HG03135 (cell line): ENCODE results near the gene DNAH10.

ENCODE experiments used
- ATAC-seq: cut with Tn5 transposase; IDR thresholded peaks from one replicate; pipeline ENCODE4 v1.9.1; 2021; ENCODE audit warnings: mild to moderate bottlenecking, moderate library complexity; ENCODE audit not compliant: unreplicated experiment

The DNAH10 gene

DNA sequence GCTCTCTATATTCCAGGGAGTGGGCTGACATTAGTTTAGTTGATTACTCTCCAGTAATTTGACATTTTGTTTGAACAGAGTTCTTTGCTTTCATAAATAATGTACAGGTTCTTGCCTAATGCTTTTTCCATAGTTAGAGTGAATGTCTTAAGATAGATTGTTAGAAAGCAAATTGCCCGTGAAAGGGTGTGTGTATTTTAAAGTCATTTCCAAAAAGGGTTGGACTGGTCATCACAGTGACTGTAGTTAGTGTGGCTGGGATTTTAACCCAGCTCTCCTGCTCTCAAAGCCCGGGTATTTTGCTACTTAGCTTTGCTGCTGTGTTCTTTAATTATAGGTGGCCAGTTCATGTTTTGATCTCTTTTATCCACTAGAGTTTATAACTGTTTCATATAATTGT, 74.2 kb downstream of the DNAH10 start:
- no peak for ATAC-seq

GRCh38 chr12:123839826-123840225, 77.7 kb downstream of the DNAH10 start:
- no peak for ATAC-seq

DNA sequence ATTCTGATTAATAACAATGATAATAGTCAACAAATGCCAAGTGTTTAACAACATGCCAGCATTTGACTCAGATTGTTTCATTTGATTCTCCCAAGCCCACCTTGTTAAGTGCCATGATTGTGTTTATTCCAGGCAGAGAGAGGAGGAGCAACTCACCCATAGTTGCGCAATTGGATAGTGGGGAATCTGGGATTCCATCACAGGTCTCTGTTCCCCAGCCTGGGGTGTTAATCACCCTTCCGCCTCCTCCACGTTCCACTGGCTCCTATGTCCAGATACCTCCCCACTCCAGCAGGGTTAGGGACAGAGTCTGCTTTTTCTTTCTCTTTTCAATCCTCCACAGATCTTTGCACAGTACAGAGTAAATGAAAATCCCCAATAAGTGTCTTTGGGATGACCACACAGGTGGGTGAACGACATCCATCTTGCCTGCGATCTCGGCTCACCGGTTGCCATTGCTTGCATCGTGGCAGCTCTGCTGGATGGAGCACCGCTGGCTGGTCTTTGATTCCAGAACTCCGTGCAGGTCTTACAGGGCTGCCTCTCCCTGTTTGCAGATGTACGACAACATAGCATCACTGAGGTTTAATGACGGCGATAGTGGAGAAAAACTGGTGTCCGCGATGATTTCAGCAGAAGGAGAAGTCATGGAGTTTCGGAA, 78.8 kb downstream of the DNAH10 start:
- no peak for ATAC-seq

GRCh38 chr12:123843912-123844748, 82.0 kb downstream of the DNAH10 start:
- ATAC-seq: no peak

DNA sequence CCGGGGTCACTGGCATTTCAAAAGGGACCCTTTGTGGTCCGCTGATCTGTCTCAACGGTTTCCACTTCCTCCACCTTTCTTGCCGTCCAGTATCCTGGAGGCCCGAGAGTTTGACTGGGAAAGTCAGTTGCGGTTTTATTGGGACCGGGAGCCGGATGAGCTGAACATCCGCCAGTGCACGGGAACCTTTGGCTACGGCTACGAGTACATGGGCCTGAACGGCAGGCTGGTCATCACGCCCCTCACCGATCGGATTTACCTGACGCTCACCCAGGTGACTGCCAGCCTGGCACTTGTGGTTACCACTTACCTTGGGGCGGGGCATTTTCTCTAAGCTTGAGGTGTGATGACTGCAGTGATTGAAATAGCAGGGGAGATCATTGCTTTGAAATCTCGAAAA, 83.8 kb downstream of the DNAH10 start:
- no peak for ATAC-seq

DNA sequence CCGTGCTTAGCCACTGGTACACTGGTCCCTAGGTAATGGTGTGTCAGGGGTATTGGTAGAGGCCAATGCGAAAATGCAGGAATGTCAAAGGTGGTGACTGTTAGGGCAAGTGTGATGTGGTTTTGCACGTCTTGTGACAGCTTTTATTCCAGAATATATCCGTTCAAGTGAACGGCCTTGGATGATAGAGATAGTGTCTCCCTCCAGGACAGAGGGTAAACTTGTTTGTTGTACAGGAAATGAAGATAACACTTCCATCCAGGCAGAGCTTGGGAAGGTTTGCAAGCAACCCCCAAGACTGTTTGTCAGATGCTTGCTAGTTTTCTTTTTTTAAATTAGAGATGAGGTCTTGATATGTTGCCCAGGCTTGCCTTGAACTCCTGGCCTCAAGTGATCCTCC, 84.2 kb downstream of the DNAH10 start:
- ATAC-seq: no peak

- no peak for ATAC-seq
These were observed 84.9 kb downstream of the DNAH10 start for GRCh38 chr12:123847019-123847418.

- ATAC-seq: no peak
These were observed 85.8 kb downstream of the DNAH10 start for GRCh38 chr12:123847876-123848275.

DNA sequence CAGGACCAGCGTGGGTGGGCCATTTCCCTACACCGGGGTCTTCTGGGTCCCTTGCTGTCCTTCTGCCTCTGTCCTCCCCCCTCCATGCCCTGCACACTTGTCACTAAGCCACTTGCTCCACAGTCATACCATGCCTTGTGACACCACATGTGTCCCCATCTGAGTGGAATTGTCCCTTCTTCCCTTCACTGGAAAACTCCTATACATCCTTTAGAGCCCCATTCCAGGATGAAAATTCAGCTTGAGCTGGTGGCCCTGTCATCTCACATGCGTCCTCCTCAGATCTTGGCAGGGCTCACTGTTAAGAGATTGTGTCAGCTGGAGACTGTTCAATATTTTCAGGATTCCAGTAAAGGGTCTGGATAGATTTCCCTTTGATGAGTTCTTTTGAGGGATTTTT, 87.4 kb downstream of the DNAH10 start:
- no peak for ATAC-seq

GRCh38 chr12:123850246-123851134, 88.4 kb downstream of the DNAH10 start:
- ATAC-seq: no peak

- no peak for ATAC-seq
These were observed 91.4 kb downstream of the DNAH10 start for GRCh38 chr12:123853396-123854070.

DNA sequence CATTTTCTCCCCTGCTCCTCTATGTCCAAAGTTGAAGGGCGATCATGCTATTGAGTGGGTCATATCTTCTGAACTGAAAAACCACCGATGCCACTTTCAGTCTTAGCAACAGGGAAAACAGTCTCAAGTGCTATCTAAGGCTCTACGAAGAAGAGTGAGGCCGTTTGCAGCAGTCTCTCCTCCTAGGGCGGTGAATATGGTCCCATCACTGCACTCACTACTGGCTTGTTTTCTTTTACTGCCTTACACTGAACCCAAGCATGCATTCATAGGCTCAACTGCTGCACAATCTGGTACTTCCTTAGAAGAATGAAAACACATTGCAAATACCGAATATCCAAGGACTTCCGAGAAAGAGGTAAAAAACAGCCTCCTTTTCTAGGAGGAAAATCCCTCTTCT, 92.1 kb downstream of the DNAH10 start:
- no peak for ATAC-seq

GRCh38 chr12:123854918-123855317, 92.8 kb downstream of the DNAH10 start:
- ATAC-seq: no peak

DNA sequence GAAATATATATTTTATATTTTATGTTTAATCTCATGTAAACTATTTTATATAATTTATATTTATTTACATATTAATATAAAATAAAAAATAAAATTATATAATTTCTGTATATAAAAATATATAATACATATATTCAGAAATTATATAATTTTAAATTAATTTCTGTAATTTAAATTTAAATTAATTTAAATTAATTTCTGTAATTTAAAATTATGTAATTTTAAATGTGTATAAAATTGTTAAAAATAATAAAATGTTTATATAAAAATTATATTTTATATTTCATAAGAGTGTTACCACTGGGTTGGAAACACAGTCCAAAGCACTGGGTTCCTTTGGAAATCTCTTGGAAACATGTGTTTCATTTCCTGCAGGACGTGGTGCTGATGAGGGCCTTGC, 94.6 kb downstream of the DNAH10 start:
- ATAC-seq: no peak

GRCh38 chr12:123858176-123858575, 96.1 kb downstream of the DNAH10 start:
- no peak for ATAC-seq

DNA sequence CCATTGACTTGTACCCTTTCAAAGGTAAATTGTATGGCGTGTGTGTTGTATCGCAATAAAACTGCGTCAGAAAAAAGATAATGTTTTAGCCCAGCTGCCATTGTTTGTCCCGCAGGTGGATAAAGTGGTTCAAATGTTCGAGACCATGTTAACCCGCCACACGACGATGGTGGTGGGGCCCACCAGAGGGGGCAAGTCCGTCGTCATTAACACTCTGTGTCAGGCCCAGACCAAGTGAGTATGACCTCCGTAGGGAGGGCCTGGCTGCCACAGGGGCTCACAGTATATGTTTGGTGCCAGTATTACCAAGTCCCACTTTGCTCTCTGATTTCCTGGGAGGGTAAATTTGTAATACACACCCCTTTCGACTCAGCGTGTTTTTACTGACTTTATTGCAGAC, 96.9 kb downstream of the DNAH10 start:
- ATAC-seq: no peak

DNA sequence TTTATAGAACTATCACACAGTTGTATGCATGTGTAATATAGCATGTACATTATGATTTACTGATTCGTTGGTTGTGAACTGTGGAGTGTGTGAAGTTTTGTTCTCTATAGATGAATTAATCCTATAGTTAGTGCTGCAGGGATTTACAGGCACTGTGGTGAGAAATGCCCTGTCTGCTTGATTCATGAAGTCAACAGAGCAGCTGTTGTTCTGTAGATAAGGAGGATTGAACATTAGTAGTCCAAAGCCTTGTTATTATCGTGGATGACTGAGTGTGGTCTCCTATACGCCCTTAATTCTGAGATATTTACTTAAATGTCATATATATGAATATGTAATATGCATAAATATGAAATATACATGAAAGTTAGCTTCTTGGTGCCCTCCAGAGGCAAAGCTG, 98.3 kb downstream of the DNAH10 start:
- ATAC-seq: no peak

GRCh38 chr12:123861392-123861791, 99.3 kb downstream of the DNAH10 start:
- no peak for ATAC-seq

DNA sequence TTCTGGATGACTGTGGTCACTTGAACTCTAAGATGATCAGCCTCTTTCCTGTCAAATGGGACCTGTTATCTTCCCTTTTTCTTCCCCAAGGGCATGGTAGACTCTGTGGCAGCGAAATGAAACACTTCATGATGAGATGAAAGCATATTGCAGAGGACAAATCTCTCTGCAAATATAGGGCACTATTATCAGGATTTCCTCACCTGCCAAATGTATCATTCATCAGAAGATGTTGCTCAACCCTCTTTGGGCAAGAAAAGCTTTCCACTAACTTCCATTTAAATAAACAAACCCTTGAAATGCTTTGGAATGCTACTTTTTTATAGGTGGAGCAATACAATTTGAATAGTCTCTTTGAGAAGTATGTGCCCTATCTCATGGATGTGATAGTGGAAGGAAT, 105.0 kb downstream of the DNAH10 start:
- no peak for ATAC-seq

DNA sequence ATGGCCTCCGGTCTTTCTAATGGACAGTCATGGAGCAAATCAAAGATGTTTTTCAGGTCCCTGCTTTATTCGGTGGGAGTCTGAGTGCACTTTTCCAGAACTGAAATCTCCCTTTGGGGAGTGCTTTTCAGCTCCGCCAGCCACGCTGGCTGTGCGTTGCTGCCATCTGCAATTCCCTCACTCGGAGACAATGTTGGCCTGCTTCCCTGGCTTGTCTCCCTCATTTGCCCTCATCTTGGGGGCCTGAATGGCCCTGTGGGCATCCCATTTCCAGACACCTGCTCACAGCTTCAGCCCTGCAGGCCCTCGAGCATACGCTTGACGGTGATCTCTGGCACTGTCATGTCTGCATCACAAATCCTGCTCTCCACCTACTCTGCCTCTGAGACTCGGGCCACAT, 106.7 kb downstream of the DNAH10 start:
- ATAC-seq: no peak

GRCh38 chr12:123873793-123874192, 111.7 kb downstream of the DNAH10 start:
- ATAC-seq: no peak
